ENCODE measurements around the gene SCD5.

The SCD5 gene

GRCh38 chr4:82739287-82740190 is 59.1 kb downstream of the SCD5 start:
- H3K9ac ChIP-seq (ENCODE audit: low read depth, low read length): no peak overlapping the region
- H3K4me3 ChIP-seq (ENCODE audit: low read depth, low read length): no peak overlapping the region
- peaks cover under 1% of the 10 kb centered on the region for H3K27me3 ChIP-seq (ENCODE audit: control insufficient read depth, insufficient read depth, low read length)
- no peaks in the 10 kb centered on the region for H3K9me3 ChIP-seq (ENCODE audit: control insufficient read depth, insufficient read depth, low read length)
- no peaks in the 10 kb centered on the region for H3K4me1 ChIP-seq (ENCODE audit: control insufficient read depth, insufficient read depth, low read length)
- no peaks in the 10 kb centered on the region for H3K36me3 ChIP-seq (ENCODE audit: control insufficient read depth, insufficient read depth, low read length)

DNA sequence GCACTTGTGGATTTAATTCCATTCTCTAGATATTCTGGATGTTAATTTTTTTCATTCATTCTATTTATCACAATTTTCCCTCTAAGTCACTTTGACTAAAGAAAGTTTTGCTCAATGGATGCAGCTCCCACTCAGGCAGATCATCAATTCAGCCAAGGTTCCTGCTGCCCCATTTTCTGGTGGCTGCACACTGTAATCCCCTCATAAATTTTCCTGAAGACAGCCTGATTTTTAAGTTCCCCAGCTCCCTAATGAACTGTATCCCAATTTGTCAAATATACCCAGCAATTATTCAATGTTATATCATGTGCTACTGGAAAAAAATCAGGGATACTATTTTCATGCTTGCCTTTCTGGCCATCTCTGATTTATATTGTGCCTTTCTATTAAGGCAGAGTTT is 61.2 kb downstream of the SCD5 start:
- H3K9me3 ChIP-seq (ENCODE audit: control insufficient read depth, insufficient read depth, low read length): no peaks in the 10 kb centered on the region
- H3K36me3 ChIP-seq (ENCODE audit: control insufficient read depth, insufficient read depth, low read length): no peaks in the 10 kb centered on the region

GRCh38 chr4:82733636-82734035 is 65.0 kb downstream of the SCD5 start:
- Histone ChIP-seq H3K4me3 (ENCODE audit: low read depth, low read length) (no peak overlapping the region), H3K9ac (ENCODE audit: low read depth, low read length) (no peak overlapping the region), H3K27me3 (ENCODE audit: control insufficient read depth, insufficient read depth, low read length) (no peaks in the 10 kb centered on the region), H3K36me3 (ENCODE audit: control insufficient read depth, insufficient read depth, low read length) (no peaks in the 10 kb centered on the region), H3K4me1 (ENCODE audit: control insufficient read depth, insufficient read depth, low read length) (no peaks in the 10 kb centered on the region), H3K9me3 (ENCODE audit: control insufficient read depth, insufficient read depth, low read length) (no peaks in the 10 kb centered on the region)

More for the DNA sequence above, 61.2 kb downstream of the SCD5 start:
- Histone ChIP-seq H3K4me3 (ENCODE audit: low read depth, low read length) (no peak overlapping the region), H3K27me3 (ENCODE audit: control insufficient read depth, insufficient read depth, low read length) (no peaks in the 10 kb centered on the region), H3K9ac (ENCODE audit: low read depth, low read length) (no peak overlapping the region), H3K4me1 (ENCODE audit: control insufficient read depth, insufficient read depth, low read length) (no peaks in the 10 kb centered on the region)

- H3K9me3 ChIP-seq (ENCODE audit: control insufficient read depth, insufficient read depth, low read length): no peaks in the 10 kb centered on the region
Measured at GRCh38 chr4:82728301-82728700, 70.3 kb downstream of the SCD5 start.

GRCh38 chr4:82726596-82726995 is 72.0 kb downstream of the SCD5 start:
- Histone ChIP-seq H3K27me3 (ENCODE audit: control insufficient read depth, insufficient read depth, low read length) (no peaks in the 10 kb centered on the region), H3K4me1 (ENCODE audit: control insufficient read depth, insufficient read depth, low read length) (no peaks in the 10 kb centered on the region), H3K9me3 (ENCODE audit: control insufficient read depth, insufficient read depth, low read length) (no peaks in the 10 kb centered on the region), H3K9ac (ENCODE audit: low read depth, low read length) (no peak overlapping the region), H3K4me3 (ENCODE audit: low read depth, low read length) (no peak overlapping the region), H3K36me3 (ENCODE audit: control insufficient read depth, insufficient read depth, low read length) (no peaks in the 10 kb centered on the region)

More at GRCh38 chr4:82728301-82728700, 70.3 kb downstream of the SCD5 start:
- Histone ChIP-seq H3K27me3 (ENCODE audit: control insufficient read depth, insufficient read depth, low read length) (no peaks in the 10 kb centered on the region), H3K4me1 (ENCODE audit: control insufficient read depth, insufficient read depth, low read length) (no peaks in the 10 kb centered on the region), H3K9ac (ENCODE audit: low read depth, low read length) (no peak overlapping the region), H3K4me3 (ENCODE audit: low read depth, low read length) (no peak overlapping the region), H3K36me3 (ENCODE audit: control insufficient read depth, insufficient read depth, low read length) (no peaks in the 10 kb centered on the region)

- Histone ChIP-seq H3K27me3 (ENCODE audit: control insufficient read depth, insufficient read depth, low read length) (no peaks in the 10 kb centered on the region), H3K9ac (ENCODE audit: low read depth, low read length) (no peak overlapping the region), H3K4me3 (ENCODE audit: low read depth, low read length) (no peak overlapping the region), H3K4me1 (ENCODE audit: control insufficient read depth, insufficient read depth, low read length) (no peaks in the 10 kb centered on the region), H3K9me3 (ENCODE audit: control insufficient read depth, insufficient read depth, low read length) (no peaks in the 10 kb centered on the region), H3K36me3 (ENCODE audit: control insufficient read depth, insufficient read depth, low read length) (no peaks in the 10 kb centered on the region)
Measured at GRCh38 chr4:82721819-82722423, 76.7 kb downstream of the SCD5 start.

DNA sequence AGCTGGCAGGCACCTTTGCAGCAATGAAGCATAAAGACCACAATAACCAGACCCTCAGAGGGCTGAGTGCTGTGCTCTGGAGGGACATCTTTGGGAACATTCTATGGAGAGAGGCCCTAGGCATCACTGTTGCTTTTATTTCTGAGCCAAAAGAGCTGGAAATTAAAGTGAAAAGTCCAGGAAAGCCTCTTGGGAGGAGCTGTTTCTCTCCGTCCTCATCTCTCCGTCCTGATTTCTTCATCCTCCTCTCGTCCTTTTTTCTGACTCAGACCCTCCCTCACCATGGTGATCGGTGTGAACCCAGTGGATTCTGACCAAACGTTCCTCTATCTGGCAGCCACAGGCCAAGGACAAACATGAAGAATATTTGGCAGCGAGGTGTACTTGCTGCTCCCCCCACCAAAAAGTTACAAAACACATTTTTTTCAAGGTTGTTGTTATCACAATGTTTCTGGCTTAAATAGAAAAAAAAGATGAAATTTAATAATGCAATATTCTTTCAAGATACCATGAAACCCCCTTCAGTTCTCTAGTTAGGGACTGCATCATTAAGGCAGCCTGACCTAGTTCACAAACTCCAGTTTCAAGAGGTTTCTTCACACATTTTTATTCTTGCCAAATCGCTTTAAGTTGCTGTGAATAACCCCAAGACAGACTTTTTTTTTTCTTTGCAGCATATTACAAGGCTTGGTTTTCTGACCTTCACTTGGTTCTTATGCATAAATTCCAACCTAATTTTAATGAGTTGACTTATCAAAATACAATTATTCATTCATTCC is 80.2 kb downstream of the SCD5 start:
- no peaks in the 10 kb centered on the region for H3K27me3 ChIP-seq (ENCODE audit: control insufficient read depth, insufficient read depth, low read length)
- no peaks in the 10 kb centered on the region for H3K9me3 ChIP-seq (ENCODE audit: control insufficient read depth, insufficient read depth, low read length)
- H3K9ac ChIP-seq (ENCODE audit: low read depth, low read length): no peak overlapping the region

DNA sequence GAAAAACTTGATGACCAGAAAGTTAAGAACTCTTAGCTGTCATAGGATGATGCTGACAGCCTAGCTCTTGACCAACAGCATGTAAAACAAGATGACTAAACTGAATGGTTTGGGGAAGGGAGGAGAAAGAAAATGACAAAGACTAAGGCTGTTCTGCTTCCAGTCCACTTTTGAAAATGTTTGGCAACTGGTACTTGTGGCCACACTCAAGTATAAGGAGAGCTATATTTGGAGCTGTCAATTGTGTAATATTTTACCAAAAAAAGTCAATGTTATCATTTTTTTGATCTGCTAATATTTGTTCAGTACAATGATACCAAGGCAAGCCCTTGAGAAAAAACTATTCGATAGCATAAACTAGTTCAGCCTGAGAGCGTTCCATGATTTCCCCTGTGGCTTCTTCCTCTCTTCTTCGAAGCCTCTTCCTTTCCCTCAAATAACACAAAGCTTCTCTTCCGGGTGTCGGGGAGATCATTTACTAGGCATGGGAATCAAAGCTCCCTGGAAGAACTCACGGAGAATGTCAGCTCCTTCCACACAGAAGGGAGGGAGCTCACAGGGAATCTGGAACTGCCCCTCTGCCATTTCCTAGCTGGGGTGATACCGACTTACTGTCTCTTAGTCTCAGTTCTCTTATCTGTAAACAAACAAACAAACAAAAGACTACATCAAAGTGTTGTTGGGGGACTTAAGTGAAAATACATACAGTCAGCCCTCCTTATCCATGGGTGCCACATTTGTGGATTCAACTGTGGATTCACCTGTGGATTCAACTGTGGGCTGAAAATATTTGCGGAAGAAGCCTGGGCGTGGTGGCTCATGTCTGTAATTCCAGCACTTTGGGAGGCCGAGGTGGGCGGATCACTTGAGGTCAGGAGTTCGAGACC is 82.6 kb downstream of the SCD5 start:
- Histone ChIP-seq H3K36me3 (ENCODE audit: control insufficient read depth, insufficient read depth, low read length) (no peaks in the 10 kb centered on the region), H3K9ac (ENCODE audit: low read depth, low read length) (no peak overlapping the region), H3K9me3 (ENCODE audit: control insufficient read depth, insufficient read depth, low read length) (no peaks in the 10 kb centered on the region), H3K4me3 (ENCODE audit: low read depth, low read length) (no peak overlapping the region), H3K4me1 (ENCODE audit: control insufficient read depth, insufficient read depth, low read length) (no peaks in the 10 kb centered on the region), H3K27me3 (ENCODE audit: control insufficient read depth, insufficient read depth, low read length) (no peaks in the 10 kb centered on the region)

More for the DNA sequence above, 80.2 kb downstream of the SCD5 start:
- H3K4me1 ChIP-seq (ENCODE audit: control insufficient read depth, insufficient read depth, low read length): no peaks in the 10 kb centered on the region
- no peaks in the 10 kb centered on the region for H3K36me3 ChIP-seq (ENCODE audit: control insufficient read depth, insufficient read depth, low read length)
- no peak overlapping the region for H3K4me3 ChIP-seq (ENCODE audit: low read depth, low read length)

GRCh38 chr4:82713856-82714255 is 84.7 kb downstream of the SCD5 start:
- H3K36me3 ChIP-seq (ENCODE audit: control insufficient read depth, insufficient read depth, low read length): no peaks in the 10 kb centered on the region
- no peaks in the 10 kb centered on the region for H3K27me3 ChIP-seq (ENCODE audit: control insufficient read depth, insufficient read depth, low read length)
- peaks cover 8% of the 10 kb centered on the region for H3K4me1 ChIP-seq (ENCODE audit: control insufficient read depth, insufficient read depth, low read length)
- no peaks in the 10 kb centered on the region for H3K9me3 ChIP-seq (ENCODE audit: control insufficient read depth, insufficient read depth, low read length)
- no peak overlapping the region for H3K4me3 ChIP-seq (ENCODE audit: low read depth, low read length)
- no peak overlapping the region for H3K9ac ChIP-seq (ENCODE audit: low read depth, low read length)

GRCh38 chr4:82712561-82712960 is 86.0 kb downstream of the SCD5 start:
- H3K4me1 ChIP-seq (ENCODE audit: control insufficient read depth, insufficient read depth, low read length): peaks cover 8% of the 10 kb centered on the region
- no peaks in the 10 kb centered on the region for H3K9me3 ChIP-seq (ENCODE audit: control insufficient read depth, insufficient read depth, low read length)
- no peak overlapping the region for H3K9ac ChIP-seq (ENCODE audit: low read depth, low read length)
- no peaks in the 10 kb centered on the region for H3K27me3 ChIP-seq (ENCODE audit: control insufficient read depth, insufficient read depth, low read length)
- no peak overlapping the region for H3K4me3 ChIP-seq (ENCODE audit: low read depth, low read length)
- no peaks in the 10 kb centered on the region for H3K36me3 ChIP-seq (ENCODE audit: control insufficient read depth, insufficient read depth, low read length)
